Transverse colon (tissue), 4 donors: Measurements from ENCODE around the gene CDR2. TPM values are rescaled to one million over a fixed set of nuclear protein-coding genes. Genes with fewer than 3 reads are reported as not detected.

Source experiments
- DNase-seq: peaks from one replicate; pipeline ENCODE4 v3.0.0-alpha.2; 2019
- H3K27ac ChIP-seq, 4 donors: fragments of 200-600 bp; sonication (generic); 2 replicates each; pipeline ENCODE4 v1.5.1; 2016 to 2018; ENCODE audit warnings: inconsistent platforms in 4 of 4
- H3K27me3 ChIP-seq: fragments of 200-600 bp; sonication (generic); 2 replicates; pipeline ENCODE4 v1.5.1; 2017; ENCODE audit warnings: inconsistent platforms
- H3K36me3 ChIP-seq, 4 donors: fragments of 200-600 bp; sonication (generic); 2 replicates each; pipeline ENCODE4 v1.5.1; 2017 to 2019; ENCODE audit warnings: inconsistent platforms in 4 of 4
- H3K4me1 ChIP-seq, 4 donors: fragments of 200-600 bp; sonication (generic); 2 replicates each; pipeline ENCODE4 v1.5.1; 2017 to 2020; ENCODE audit warnings: inconsistent platforms in 4 of 4
- H3K4me3 ChIP-seq, 4 donors: fragments of 200-600 bp; sonication (generic); 1 replicate in 1 of 4; 2 replicates in 3 of 4; pipeline versions ENCODE4 v1.5.1 to v1.6.1; 2017 to 2019; ENCODE audit warnings: inconsistent platforms in 4 of 4
- H3K9me3 ChIP-seq, 2 donors: fragments of 200-600 bp; sonication (generic); 2 replicates each; pipeline ENCODE4 v1.5.1; 2017 to 2019; ENCODE audit warnings: inconsistent platforms in 2 of 2
- EP300 ChIP-seq: sonication (generic); formaldehyde crosslinking; IDR thresholded peaks from one replicate; pipeline ENCODE4 v1.6.1; 2017; ENCODE audit warnings: antibody characterized with exemption, low read depth
- POLR2A ChIP-seq: fragments of 450-650 bp; IDR thresholded peaks from one replicate; pipeline ENCODE4 v1.6.1; 2016; ENCODE audit warnings: antibody characterized with exemption, mild to moderate bottlenecking, moderate library complexity
- POLR2AphosphoS5 ChIP-seq, 3 donors: sonication (generic); formaldehyde crosslinking; IDR thresholded peaks; one replicate each; pipeline ENCODE4 v1.6.1; 2016; ENCODE audit warnings: antibody characterized with exemption in 3 of 3
- WGBS, 2 donors: methylation state at CpG; one replicate each; pipeline ENCODE4 v1.1.5; 2018; ENCODE audit warnings: low coverage in 1 of 2; 5-methylcytosine and 5-hydroxymethylcytosine counted together
- in situ Hi-C, 4 donors: fragments of 200-750 bp; cut with MboI; loops; one replicate each; pipeline versions ENCODE4 v1.15.0 to v1.15.1; 2017; ENCODE audit warnings: low sequenced_read_pairs in 3 of 4, low pct_ligation_motif_present in 1 of 4, low pct_unique_long_range_greater_than_20kb in 1 of 4
- intact Hi-C: fragments of 100-400 bp; cut with DNase I; formaldehyde crosslinking; loops from one replicate; pipeline ENCODE4 v1.15.1; 2023; ENCODE audit warnings: low total_unique reads
- total RNA-seq, 4 donors: library from RNA; depleted of rRNA; stranded (reverse); fragments of >200 nt; gene quantifications; one replicate each; pipeline ENCODE4 v1.1.0, GENCODE V29; 2016
- TF ChIP-seq, protein P1 (sequence below), 5 experiments: fragments of 200-600 bp in 3 of 5; fragments of 450-650 bp in 2 of 5; sonication (generic) in 3 of 5; IDR thresholded peaks; 1 replicate in 2 of 5; 2 replicates in 3 of 5; pipeline ENCODE4 v1.5.1; 2016 to 2017; ENCODE audit warnings: antibody characterized with exemption in 5 of 5, inconsistent platforms in 3 of 5, mild to moderate bottlenecking in 2 of 5, moderate library complexity in 1 of 5

The CDR2 gene
- total RNA-seq, 4 donors from 2014 or later = 21.7 to 317 (median 24.1) TPM

DNA sequence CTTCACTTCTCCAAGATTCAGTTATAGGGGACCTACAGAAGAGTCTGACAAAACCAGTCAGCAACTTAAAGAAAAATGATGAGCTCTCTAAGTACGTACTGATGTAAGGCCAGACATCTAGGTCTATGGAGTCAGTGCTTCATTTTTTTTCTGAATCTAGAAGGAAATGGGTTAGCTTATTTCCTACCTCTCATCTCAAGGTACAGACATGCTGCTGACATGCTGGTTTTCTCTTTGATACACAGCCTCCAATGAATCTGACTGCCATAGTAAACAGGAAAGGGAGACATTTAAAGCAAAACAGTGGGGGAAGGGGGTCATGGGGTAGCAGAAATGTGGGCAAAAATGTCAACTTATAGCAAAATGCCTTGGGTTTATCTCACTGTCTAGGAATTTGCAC is 16.4 kb downstream of the CDR2 start:
- no peaks in the 10 kb centered on the region for H3K27me3 ChIP-seq
- peaks cover 0 to 5% (median 2%) of the 10 kb centered on the region in 4 donors for H3K36me3 ChIP-seq
- peak overlapping the region; percentile 37 to 64 (median 58) for H3K27ac ChIP-seq
- no peak for DNase-seq
- H3K4me3 ChIP-seq = no peak overlapping the region
- TF ChIP-seq EP300 (no peak), POLR2A (no peak), POLR2AphosphoS5 (IDR thresholded peaks at IDR 0.05) (no peak)
- TF ChIP-seq, protein P1, sequence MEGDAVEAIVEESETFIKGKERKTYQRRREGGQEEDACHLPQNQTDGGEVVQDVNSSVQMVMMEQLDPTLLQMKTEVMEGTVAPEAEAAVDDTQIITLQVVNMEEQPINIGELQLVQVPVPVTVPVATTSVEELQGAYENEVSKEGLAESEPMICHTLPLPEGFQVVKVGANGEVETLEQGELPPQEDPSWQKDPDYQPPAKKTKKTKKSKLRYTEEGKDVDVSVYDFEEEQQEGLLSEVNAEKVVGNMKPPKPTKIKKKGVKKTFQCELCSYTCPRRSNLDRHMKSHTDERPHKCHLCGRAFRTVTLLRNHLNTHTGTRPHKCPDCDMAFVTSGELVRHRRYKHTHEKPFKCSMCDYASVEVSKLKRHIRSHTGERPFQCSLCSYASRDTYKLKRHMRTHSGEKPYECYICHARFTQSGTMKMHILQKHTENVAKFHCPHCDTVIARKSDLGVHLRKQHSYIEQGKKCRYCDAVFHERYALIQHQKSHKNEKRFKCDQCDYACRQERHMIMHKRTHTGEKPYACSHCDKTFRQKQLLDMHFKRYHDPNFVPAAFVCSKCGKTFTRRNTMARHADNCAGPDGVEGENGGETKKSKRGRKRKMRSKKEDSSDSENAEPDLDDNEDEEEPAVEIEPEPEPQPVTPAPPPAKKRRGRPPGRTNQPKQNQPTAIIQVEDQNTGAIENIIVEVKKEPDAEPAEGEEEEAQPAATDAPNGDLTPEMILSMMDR (IDR thresholded peaks at IDR 0.05) = no peak
- H3K9me3 ChIP-seq = no peaks in the 10 kb centered on the region
- 87% methylated on average over 1 of the region's 1 CpG; no CpG with 5 or more reads in 1 of the 2 donors for WGBS, 2 donors
- intact Hi-C loops (no loop called here), in situ Hi-C loops (no loop called here)
- peaks cover 11 to 30% (median 14%) of the 10 kb centered on the region in 4 donors for H3K4me1 ChIP-seq

DNA sequence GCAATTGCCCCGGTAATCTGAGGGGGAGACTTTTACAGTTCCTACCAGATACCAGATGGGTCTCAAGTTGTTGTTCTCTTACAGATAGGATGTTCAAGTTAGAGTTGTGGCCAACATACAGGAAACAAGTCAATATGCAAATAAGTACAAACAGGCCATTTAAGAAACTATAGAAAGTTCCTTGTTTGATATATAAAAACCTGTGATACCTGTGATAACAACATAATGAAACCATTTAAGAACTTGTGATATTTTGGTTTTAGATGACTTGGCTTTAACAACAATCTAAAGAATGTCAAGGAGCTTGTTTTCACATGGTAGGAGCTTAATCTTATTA is 16.8 kb downstream of the CDR2 start:
- peak overlapping the region; percentile 37 to 64 (median 58) for H3K27ac ChIP-seq
- no peaks in the 10 kb centered on the region for H3K27me3 ChIP-seq
- no peak for DNase-seq
- H3K36me3 ChIP-seq = peaks cover 0 to 1% (median under 1%) of the 10 kb centered on the region in 4 donors
- TF ChIP-seq POLR2A = no peak
- TF ChIP-seq, protein P1 (IDR thresholded peaks at IDR 0.05) = no peak
- no peak for TF ChIP-seq POLR2AphosphoS5 (IDR thresholded peaks at IDR 0.05)
- no peak for TF ChIP-seq EP300
- H3K4me1 ChIP-seq = peaks cover 15 to 34% (median 18%) of the 10 kb centered on the region in 4 donors
- WGBS, 2 donors = 55 to 83% methylated on average over 1 of the region's 1 CpG
- no peaks in the 10 kb centered on the region for H3K9me3 ChIP-seq
- intact Hi-C loops (no loop called here), in situ Hi-C loops (no loop called here)
- H3K4me3 ChIP-seq = no peak overlapping the region

DNA sequence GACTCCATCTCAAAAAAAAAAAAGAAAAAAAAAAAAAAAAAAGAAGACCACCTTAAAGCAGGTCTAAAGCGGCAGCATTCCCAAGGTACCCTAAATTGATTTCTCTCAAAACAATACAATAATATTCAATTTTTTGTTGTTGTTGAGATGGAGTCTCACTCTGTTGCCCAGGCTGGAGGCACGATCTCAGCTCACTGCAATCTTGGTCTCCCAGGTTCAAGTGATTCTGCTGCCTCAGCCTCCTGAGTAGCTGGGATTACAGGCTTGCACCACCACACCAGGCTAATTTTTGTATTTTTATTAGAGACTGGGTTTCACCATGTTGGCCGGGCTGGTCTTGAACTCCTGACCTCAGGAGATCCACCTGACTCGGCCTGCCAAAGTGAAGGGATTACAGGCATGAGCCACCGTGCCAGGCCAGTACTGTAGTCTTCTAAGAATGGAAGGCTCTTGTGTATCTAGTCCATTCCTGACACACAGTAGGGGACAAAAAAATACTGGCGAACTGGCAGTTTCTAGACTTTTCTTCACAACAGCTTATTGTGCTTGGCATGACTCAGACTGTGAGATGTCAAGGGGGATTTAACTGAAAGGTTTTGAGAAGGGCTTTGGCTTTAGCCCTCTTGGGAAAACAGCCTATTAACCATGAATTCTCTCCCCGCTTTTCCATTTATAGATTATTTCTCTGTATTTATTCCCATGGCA is 17.3 kb downstream of the CDR2 start:
- Histone ChIP-seq H3K27ac (peak overlapping the region; percentile 37 to 64 (median 58)), H3K27me3 (no peaks in the 10 kb centered on the region), H3K36me3 (no peaks in the 10 kb centered on the region), H3K9me3 (no peaks in the 10 kb centered on the region), H3K4me1 (peaks cover 15 to 39% (median 20%) of the 10 kb centered on the region in 4 donors), H3K4me3 (no peak overlapping the region)
- 86 to 100% methylated on average over 3 to 7 of the region's 7 CpGs for WGBS, 2 donors
- TF ChIP-seq, protein P1 (IDR thresholded peaks at IDR 0.05) = no peak
- TF ChIP-seq POLR2A (no peak), POLR2AphosphoS5 (IDR thresholded peaks at IDR 0.05) (no peak), EP300 (no peak)
- in situ Hi-C loops (no loop called here), intact Hi-C loops (no loop called here)
- no peak for DNase-seq

DNA sequence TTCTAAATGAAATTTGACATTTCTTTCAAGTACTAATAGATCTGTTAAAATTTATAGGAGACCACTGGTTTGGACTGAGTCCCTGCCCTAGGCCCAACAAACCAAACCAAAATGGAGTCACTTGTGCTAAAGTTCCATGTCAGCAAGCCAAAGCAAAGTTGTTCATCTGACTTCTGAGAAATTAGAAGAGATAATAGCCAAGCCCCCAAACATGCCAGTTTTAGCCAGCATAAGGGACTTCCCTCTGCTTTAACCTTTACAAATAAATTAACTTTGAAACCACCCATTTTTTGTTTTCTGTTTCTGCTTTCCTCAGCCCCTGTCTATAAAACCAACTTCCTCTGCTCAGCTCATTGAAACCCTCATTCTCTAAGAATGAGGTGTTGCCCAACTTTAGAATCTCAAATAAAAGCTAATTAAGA is 18.9 kb downstream of the CDR2 start:
- intact Hi-C loops (no loop called here), in situ Hi-C loops (no loop called here)
- Histone ChIP-seq H3K4me1 (peaks cover 15 to 41% (median 20%) of the 10 kb centered on the region in 4 donors), H3K27me3 (no peaks in the 10 kb centered on the region), H3K27ac (peak overlapping the region in 2 of 4 donors; percentile 5 to 10), H3K9me3 (no peaks in the 10 kb centered on the region), H3K36me3 (no peaks in the 10 kb centered on the region), H3K4me3 (no peak overlapping the region)
- no peak for DNase-seq
- TF ChIP-seq EP300 (no peak), POLR2AphosphoS5 (IDR thresholded peaks at IDR 0.05) (no peak), POLR2A (no peak)
